Left lung (tissue), 14 donors: ENCODE results near the gene HSPB9. TPM values are rescaled to one million over a fixed set of nuclear protein-coding genes. Genes with fewer than 3 reads are reported as not detected.
A peak's percentile ranks its signal among the peaks of the same experiment; 100 is the strongest.

Experiments used
- ATAC-seq: fragments of 200-7000 bp; cut with Tn5 transposase; one replicate; pipeline ENCODE4 v1.9.1; 2020; ENCODE audit warnings: moderate library complexity
- DNase-seq, 4 donors: peaks; one replicate each; pipeline ENCODE4 v3.0.0-alpha.2; 2013 to 2020
- H3K27ac ChIP-seq, 2 donors: fragments of 200-600 bp; sonication (generic) in 1 of 2; one replicate each; pipeline versions ENCODE4 v1.5.0 to v1.8.0; 2020 to 2021
- H3K27me3 ChIP-seq, 2 donors: fragments of 200-600 bp; sonication (generic) in 1 of 2; one replicate each; pipeline versions ENCODE4 v1.5.0 to v1.8.0; 2020 to 2021
- H3K36me3 ChIP-seq, 2 donors: fragments of 200-600 bp; sonication (generic) in 1 of 2; one replicate each; pipeline versions ENCODE4 v1.5.0 to v1.8.0; 2020 to 2021
- H3K4me1 ChIP-seq, 2 donors: fragments of 200-600 bp; one replicate each; pipeline ENCODE4 v1.8.0; 2021
- H3K4me3 ChIP-seq, 2 donors: fragments of 200-600 bp; sonication (generic) in 1 of 2; one replicate each; pipeline versions ENCODE4 v1.5.0 to v1.8.0; 2020 to 2021; ENCODE audit warnings: mild to moderate bottlenecking in 1 of 2
- H3K9me3 ChIP-seq, 2 donors: fragments of 200-600 bp; sonication (generic) in 1 of 2; one replicate each; pipeline versions ENCODE4 v1.5.0 to v1.8.0; 2020 to 2021
- CTCF ChIP-seq, 2 donors: fragments of 200-600 bp; sonication (generic) in 1 of 2; IDR thresholded peaks; one replicate each; pipeline versions ENCODE4 v1.5.0 to v1.8.0; 2021; ENCODE audit warnings: antibody characterized with exemption in 2 of 2
- intact Hi-C, 2 donors: fragments of 100-400 bp; cut with DNase I; formaldehyde crosslinking; loops; one replicate each; pipeline versions ENCODE4 v1.11.2 to v1.14.2; 2022
- long read RNA-seq, 12 donors: library from polyadenylated mRNA in 2 of 12; unstranded in 2 of 12; transcript quantifications; one replicate each; pipeline ENCODE4 v2.0.0 and lab custom pipeline, GENCODE V29; 2019 to 2026
- polyA plus RNA-seq, 6 donors: library from polyadenylated mRNA; unstranded; fragments of 120-200 nt; gene quantifications; one replicate each; pipeline ENCODE4 v1.2.1, GENCODE V29; 2013; ENCODE audit not compliant: insufficient read length in 6 of 6
- total RNA-seq, 2 donors: library from RNA; stranded (reverse); fragmentation: NEBNext Ultra II Directional; extraction: Animal tissue kit (Norgen Biotek cat#: 25700); gene quantifications; one replicate each; pipeline ENCODE4 v1.2.1, GENCODE V29; 2021
- donor health status: DM: no; HTN: yes; CAD: no.
- donor health status: DM: no; HTN: no; CAD: no.

HSPB9 gene
- not detected for total RNA-seq
- under 1 TPM; 0.24 to 0.43 (median 0.36) TPM for polyA plus RNA-seq
- long read RNA-seq, donor 1, partial matches to known transcripts, result 37 of 38 reads
- long read RNA-seq, donor 1, other reads (novel, unspliced or antisense), result 0 of 38 reads
- long read RNA-seq, donor 2, partial matches to known transcripts, result 0 of 1 reads
- long read RNA-seq, donor 2, other reads (novel, unspliced or antisense), result 0 of 1 reads
- long read RNA-seq, donor 3, result 0 reads
- long read RNA-seq, donor 4, result 0 reads
- long read RNA-seq, donor 5, result 0 reads
- long read RNA-seq, donor 6, result 0 reads
- long read RNA-seq, donor 7, result 0 reads
- long read RNA-seq, donor 8, result 0 reads
- long read RNA-seq, donor 9, result 0 reads
- long read RNA-seq, donor 10, result 0 reads
- long read RNA-seq, donor 11, result 0 reads
- long read RNA-seq, donor 12, result 0 reads

- Histone ChIP-seq H3K36me3 (peaks cover 0 to 58% of the 10 kb centered on the region in 2 donors), H3K4me1 (peaks cover 5 to 31% of the 10 kb centered on the region in 2 donors), H3K27me3 (no peaks in the 10 kb centered on the region), H3K9me3 (no peaks in the 10 kb centered on the region), H3K27ac (no peak within 1 kb of the TSS), H3K4me3 (no peak within 1 kb of the TSS)
- intact Hi-C loops, result no loop called here
- DNase-seq (peak in 2 of 4 donors; percentile 75 to 88), ATAC-seq (peak; percentile 82)
- TF ChIP-seq CTCF (IDR thresholded peaks at IDR 0.05), result no peak
Measured at GRCh38 chr17:42122371-42123303, at the start of gene HSPB9. Gene HSPB9, plus strand, starts transcription at chr17:42122804. Its CDS starts 47 bp downstream, at chr17:42122851.

GRCh38 chr17:42075789-42076188, 46.8 kb upstream of the HSPB9 start:
- Histone ChIP-seq H3K9me3 (no peaks in the 10 kb centered on the region), H3K4me3 (no peak overlapping the region), H3K27ac (no peak overlapping the region), H3K4me1 (peaks cover 0 to 14% of the 10 kb centered on the region in 2 donors), H3K36me3 (no peaks in the 10 kb centered on the region), H3K27me3 (peaks cover 12 to 32% of the 10 kb centered on the region in 2 donors)
- DNase-seq (no peak), ATAC-seq (no peak)
- intact Hi-C loops, result no loop called here
- no peak for TF ChIP-seq CTCF (IDR thresholded peaks at IDR 0.05)

DNA sequence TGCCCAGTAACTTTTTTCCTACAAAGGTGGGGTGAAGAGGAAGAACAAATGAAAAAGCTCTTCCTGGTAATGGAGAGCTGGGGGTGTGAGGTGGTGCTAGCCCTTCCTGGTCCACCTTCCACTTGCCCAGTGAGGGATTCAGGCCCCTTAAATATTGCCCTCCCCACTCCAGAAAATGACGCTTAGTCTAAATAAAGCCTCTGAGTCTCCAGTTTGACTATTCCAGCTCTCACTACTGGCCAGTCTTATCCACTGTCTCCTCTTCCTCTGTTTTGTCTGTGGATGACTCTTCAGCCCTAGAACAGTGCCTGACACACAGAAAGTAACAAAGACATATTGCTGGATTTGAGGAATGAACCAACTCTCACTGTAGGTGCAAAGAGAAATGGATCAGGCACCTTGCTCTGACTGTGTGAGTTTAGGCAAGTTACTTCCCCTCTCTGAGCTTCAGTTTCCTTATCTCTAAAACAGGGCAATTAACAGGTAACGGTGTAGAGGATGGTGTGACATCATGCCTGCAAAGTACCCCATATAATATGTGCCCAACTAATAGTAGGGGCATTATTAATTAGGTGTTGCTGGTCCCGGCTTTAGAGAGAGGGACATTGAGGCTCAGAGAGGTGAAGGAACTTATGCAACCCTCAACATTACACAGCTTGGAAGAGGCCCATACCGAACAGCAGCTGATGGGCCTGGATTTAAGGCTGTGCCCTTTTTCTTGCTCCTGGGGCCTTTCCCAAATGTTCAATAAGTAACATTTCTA, 45.6 kb upstream of the HSPB9 start:
- H3K9me3 ChIP-seq, result no peaks in the 10 kb centered on the region
- no peak for TF ChIP-seq CTCF (IDR thresholded peaks at IDR 0.05)
- intact Hi-C loops, result no loop called here
- H3K27me3 ChIP-seq, result peaks cover 11 to 20% of the 10 kb centered on the region in 2 donors
- no peak overlapping the region for H3K4me3 ChIP-seq
- H3K4me1 ChIP-seq, result peaks cover 0 to 11% of the 10 kb centered on the region in 2 donors
- ATAC-seq (no peak), DNase-seq (no peak)
- no peak overlapping the region for H3K27ac ChIP-seq
- no peaks in the 10 kb centered on the region for H3K36me3 ChIP-seq

- Histone ChIP-seq H3K27me3 (peaks cover 4 to 12% of the 10 kb centered on the region in 2 donors), H3K36me3 (no peaks in the 10 kb centered on the region), H3K27ac (no peak overlapping the region), H3K9me3 (no peaks in the 10 kb centered on the region), H3K4me1 (peaks cover 0 to 3% of the 10 kb centered on the region in 2 donors), H3K4me3 (no peak overlapping the region)
- TF ChIP-seq CTCF (IDR thresholded peaks at IDR 0.05), result no peak
- DNase-seq, result no peak
- intact Hi-C loops, result no loop called here
- no peak for ATAC-seq
Measured at GRCh38 chr17:42077755-42078154, 44.8 kb upstream of the HSPB9 start.
